ENCODE measurements around the gene NDUFS8. TPM values are rescaled to one million over a fixed set of nuclear protein-coding genes. Genes with fewer than 3 reads are reported as not detected.

The NDUFS8 gene
- total RNA-seq, 1 experiment from 2014 or later, result 214 TPM

- H3T11ph ChIP-seq (ENCODE audit: low read length), result no peak overlapping the region
- H3K56ac ChIP-seq (ENCODE audit: insufficient read length, low read depth, low read length), result no peak overlapping the region
- DNase-seq, result no peak
- H3K18ac ChIP-seq (ENCODE audit: insufficient read length, low read depth, low read length), result no peak overlapping the region
- no peak overlapping the region for H3K4ac ChIP-seq (ENCODE audit: low read depth, low read length)
- H3K9me3 ChIP-seq (ENCODE audit: control insufficient read depth, low read depth, low read length), result no peaks in the 10 kb centered on the region
- H3K4me2 ChIP-seq (ENCODE audit: insufficient read depth, insufficient read length, low read length), result no peak overlapping the region
- no peak overlapping the region for H4K91ac ChIP-seq (ENCODE audit: insufficient read length, low read depth, low read length)
- H4K8ac ChIP-seq (replicated peaks; ENCODE audit: insufficient read length, low read depth, low read length), result no peak overlapping the region
- no peak overlapping the region for H3K14ac ChIP-seq (ENCODE audit: insufficient read depth, low read length)
- peak overlapping the region in 1 of 2 experiments; percentile 42; a peak in 1 of 5 replicates for H3K4me3 Mint-ChIP-seq
- H2BK120ac ChIP-seq (ENCODE audit: low read depth, low read length, poor library complexity, severe bottlenecking), result no peak overlapping the region
- no peak overlapping the region for H2BK15ac ChIP-seq (ENCODE audit: low read depth, low read length)
- peak overlapping the region; percentile 30 to 47 (median 30); a peak in 4 of 7 replicates for H3K27ac Mint-ChIP-seq
- H3K27me3 Mint-ChIP-seq (ENCODE audit: low read depth), result peaks cover 2% of the 10 kb centered on the region
- no peaks in the 10 kb centered on the region; a peak in 1 of 7 replicates for H3K36me3 Mint-ChIP-seq (ENCODE audit: insufficient read depth in 1 of 3, low read depth in 3 of 3)
- WGBS (ENCODE audit: extremely low coverage, insufficient read length, low lambda C conversion rate), result no CpG with 5 or more reads among the region's 16 CpGs
- no peak overlapping the region for H2BK12ac ChIP-seq (ENCODE audit: insufficient read length, low read depth, low read length)
- no peaks in the 10 kb centered on the region for H4K20me1 ChIP-seq (ENCODE audit: control insufficient read depth, insufficient read depth, insufficient read length)
- no peak overlapping the region for H4K5ac ChIP-seq (ENCODE audit: insufficient read length, low read depth, low read length)
- peaks cover 0 to 1% of the 10 kb centered on the region in 2 experiments; a peak in 1 of 5 replicates for H3K9me3 Mint-ChIP-seq
- H2AK5ac ChIP-seq (ENCODE audit: insufficient read length, low read length), result no peak overlapping the region
- H3K23ac ChIP-seq (ENCODE audit: insufficient read length, low read depth, low read length), result no peak overlapping the region
- H3K27me3 ChIP-seq (ENCODE audit: insufficient read depth, low read length), result no peaks in the 10 kb centered on the region
- no peaks in the 10 kb centered on the region for H3K23me2 ChIP-seq (ENCODE audit: insufficient read length, low read depth, low read length, poor library complexity, severe bottlenecking)
- H3K4me1 ChIP-seq (ENCODE audit: insufficient read depth, low read length), result no peaks in the 10 kb centered on the region
- no peaks in the 10 kb centered on the region for H3K79me1 ChIP-seq (ENCODE audit: insufficient read depth, low read depth, low read length, poor library complexity, severe bottlenecking)
- H3K9ac ChIP-seq (ENCODE audit: extremely low read depth, insufficient read length, low read length), result no peak overlapping the region
- TF ChIP-seq CTCF (conservative IDR thresholded peaks at IDR 0.05), result no peak
- H2BK20ac ChIP-seq (ENCODE audit: low read depth, low read length, poor library complexity, severe bottlenecking), result no peak overlapping the region
- peaks cover 16 to 32% of the 10 kb centered on the region in 2 experiments for H3K4me1 Mint-ChIP-seq
- H2BK5ac ChIP-seq (ENCODE audit: insufficient read length, low read length), result no peak overlapping the region
- no peak overlapping the region for H2AFZ ChIP-seq (ENCODE audit: low read length)
- H3K79me2 ChIP-seq (ENCODE audit: insufficient read depth, low read length), result no peaks in the 10 kb centered on the region
- H3K27ac ChIP-seq (ENCODE audit: insufficient read length, low read depth, low read length), result no peak overlapping the region
Measured at GRCh38 chr11:68014157-68014946, 16.1 kb upstream of the NDUFS8 start.
